Thyroid gland (tissue), 4 donors: ENCODE measurements around the gene BOLL. TPM values are rescaled to one million over a fixed set of nuclear protein-coding genes. Genes with fewer than 3 reads are reported as not detected.

Source experiments
- DNase-seq, 2 donors: peaks; one replicate each; pipeline ENCODE4 v3.0.0-alpha.2; 2019
- H3K27ac ChIP-seq, 3 donors: fragments of 200-600 bp; sonication (generic); 1 replicate in 2 of 3; 2 replicates in 1 of 3; pipeline ENCODE4 v1.5.1; 2016 to 2019; ENCODE audit warnings: mild to moderate bottlenecking in 1 of 3, moderate library complexity in 1 of 3
- H3K27me3 ChIP-seq: fragments of 200-600 bp; sonication (generic); one replicate; pipeline ENCODE4 v1.5.1; 2019
- H3K36me3 ChIP-seq, 2 donors: fragments of 200-600 bp; sonication (generic); one replicate each; pipeline ENCODE4 v1.5.1; 2016 to 2019
- H3K4me1 ChIP-seq, 2 donors: fragments of 200-600 bp; sonication (generic); one replicate each; pipeline ENCODE4 v1.5.1; 2017 to 2019
- H3K4me3 ChIP-seq, 3 donors: fragments of 200-600 bp; sonication (generic); replicated peaks in 1 of 3; 1 replicate in 2 of 3; 2 replicates in 1 of 3; pipeline ENCODE4 v1.5.1; 2016; ENCODE audit warnings: mild to moderate bottlenecking in 1 of 3
- H3K9me3 ChIP-seq: fragments of 200-600 bp; sonication (generic); one replicate; pipeline ENCODE4 v1.5.1; 2017
- POLR2A ChIP-seq, 2 donors: fragments of 450-650 bp; IDR thresholded peaks; one replicate each; pipeline ENCODE4 v1.6.1; 2017; ENCODE audit warnings: antibody characterized with exemption in 2 of 2, mild to moderate bottlenecking in 2 of 2, moderate library complexity in 1 of 2
- WGBS, 2 donors: methylation state at CpG; one replicate each; pipeline ENCODE4 v1.1.5; 2017; 5-methylcytosine and 5-hydroxymethylcytosine counted together
- intact Hi-C: fragments of 100-400 bp; cut with DNase I; formaldehyde crosslinking; loops from one replicate; pipeline ENCODE4 v1.15.1; 2023
- total RNA-seq, 4 donors: library from RNA; depleted of rRNA; stranded (reverse); fragments of >200 nt; gene quantifications; one replicate each; pipeline ENCODE4 v1.2.3, GENCODE V29; 2016
- TF ChIP-seq, protein P1 (sequence below), 6 experiments: fragments of 200-600 bp in 3 of 6; fragments of 450-650 bp in 3 of 6; sonication (generic) in 3 of 6; IDR thresholded peaks; one replicate each; pipeline ENCODE4 v1.5.1; 2016 to 2019; ENCODE audit warnings: antibody characterized with exemption in 6 of 6, mild to moderate bottlenecking in 2 of 6, inconsistent platforms in 1 of 6, moderate library complexity in 1 of 6

BOLL gene
- total RNA-seq, 4 donors from 2014 or later = 0.27 to 0.45 TPM; not detected in 2

DNA sequence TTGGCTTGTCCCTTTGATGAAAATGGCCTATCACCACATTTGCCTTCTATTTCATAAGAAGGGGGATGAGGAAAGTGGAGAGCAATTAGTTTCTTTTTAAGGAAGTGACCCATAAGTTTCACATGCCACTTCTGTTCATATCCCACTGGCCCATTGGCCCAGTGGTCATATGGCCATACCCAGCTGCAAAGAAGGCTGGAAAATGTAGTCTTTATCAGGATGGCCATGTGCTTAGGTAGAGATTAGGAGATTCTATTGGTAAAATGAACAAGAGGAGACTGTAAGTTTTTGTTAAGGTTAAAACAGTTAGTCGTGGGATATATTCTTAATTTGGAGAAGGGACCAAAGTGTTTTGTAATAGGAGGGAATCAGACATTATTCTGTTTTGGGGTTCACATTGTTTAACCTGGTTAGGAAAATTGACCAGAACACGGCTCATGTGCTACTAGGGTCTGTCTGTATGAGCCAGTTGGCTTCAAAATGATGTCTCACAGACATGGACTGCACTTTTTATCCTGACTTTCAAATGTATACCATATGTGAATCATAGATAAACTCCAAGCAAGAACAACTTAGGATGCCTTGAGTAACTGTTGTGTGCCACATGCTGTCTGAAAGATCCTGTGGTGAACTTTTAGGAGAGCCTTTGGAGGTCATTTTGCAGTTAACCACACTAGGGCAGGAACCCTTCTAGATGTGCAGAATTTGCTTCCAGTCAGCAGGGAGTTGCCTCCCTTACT, 36.6 kb upstream of the BOLL start:
- intact Hi-C loops = no loop called here
- H3K4me3 ChIP-seq = no peak overlapping the region
- no peak overlapping the region for H3K27ac ChIP-seq
- H3K9me3 ChIP-seq = no peaks in the 10 kb centered on the region
- no peak for DNase-seq
- 89 to 93% methylated on average over 2 of the region's 2 CpGs for WGBS, 2 donors
- TF ChIP-seq, protein P1, sequence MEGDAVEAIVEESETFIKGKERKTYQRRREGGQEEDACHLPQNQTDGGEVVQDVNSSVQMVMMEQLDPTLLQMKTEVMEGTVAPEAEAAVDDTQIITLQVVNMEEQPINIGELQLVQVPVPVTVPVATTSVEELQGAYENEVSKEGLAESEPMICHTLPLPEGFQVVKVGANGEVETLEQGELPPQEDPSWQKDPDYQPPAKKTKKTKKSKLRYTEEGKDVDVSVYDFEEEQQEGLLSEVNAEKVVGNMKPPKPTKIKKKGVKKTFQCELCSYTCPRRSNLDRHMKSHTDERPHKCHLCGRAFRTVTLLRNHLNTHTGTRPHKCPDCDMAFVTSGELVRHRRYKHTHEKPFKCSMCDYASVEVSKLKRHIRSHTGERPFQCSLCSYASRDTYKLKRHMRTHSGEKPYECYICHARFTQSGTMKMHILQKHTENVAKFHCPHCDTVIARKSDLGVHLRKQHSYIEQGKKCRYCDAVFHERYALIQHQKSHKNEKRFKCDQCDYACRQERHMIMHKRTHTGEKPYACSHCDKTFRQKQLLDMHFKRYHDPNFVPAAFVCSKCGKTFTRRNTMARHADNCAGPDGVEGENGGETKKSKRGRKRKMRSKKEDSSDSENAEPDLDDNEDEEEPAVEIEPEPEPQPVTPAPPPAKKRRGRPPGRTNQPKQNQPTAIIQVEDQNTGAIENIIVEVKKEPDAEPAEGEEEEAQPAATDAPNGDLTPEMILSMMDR (IDR thresholded peaks at IDR 0.05) = no peak
- TF ChIP-seq POLR2A (IDR thresholded peaks at IDR 0.05) = no peak
- H3K4me1 ChIP-seq = no peaks in the 10 kb centered on the region
- no peaks in the 10 kb centered on the region for H3K27me3 ChIP-seq
- no peaks in the 10 kb centered on the region for H3K36me3 ChIP-seq

DNA sequence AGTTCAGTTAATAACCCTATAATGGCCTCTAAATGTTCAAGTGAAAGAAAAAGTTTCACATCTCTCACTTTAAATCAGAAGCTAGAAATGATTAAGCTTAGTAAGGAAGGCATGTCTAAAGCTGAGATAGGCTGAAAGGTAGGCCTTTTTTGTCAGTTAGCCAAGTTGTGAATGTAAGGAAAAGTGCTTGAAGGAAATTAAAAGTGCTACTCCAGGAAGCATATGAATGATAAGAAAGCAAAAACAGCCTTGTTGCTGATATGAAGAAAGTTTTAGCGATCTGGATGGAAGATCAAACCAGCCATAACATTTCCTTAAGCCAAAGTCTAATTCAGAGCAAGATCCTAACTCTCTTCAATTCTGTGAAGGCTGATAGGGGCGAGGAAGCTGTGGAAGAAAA, 29.4 kb upstream of the BOLL start:
- H3K9me3 ChIP-seq = no peaks in the 10 kb centered on the region
- intact Hi-C loops = no loop called here
- no peaks in the 10 kb centered on the region for H3K36me3 ChIP-seq
- no peaks in the 10 kb centered on the region for H3K27me3 ChIP-seq
- no peak overlapping the region for H3K27ac ChIP-seq
- TF ChIP-seq POLR2A (IDR thresholded peaks at IDR 0.05) = no peak
- TF ChIP-seq, protein P1 (IDR thresholded peaks at IDR 0.05) = no peak
- WGBS, 2 donors = 76 to 77% methylated on average over 2 of the region's 2 CpGs
- H3K4me1 ChIP-seq = no peaks in the 10 kb centered on the region
- DNase-seq = no peak
- no peak overlapping the region for H3K4me3 ChIP-seq

DNA sequence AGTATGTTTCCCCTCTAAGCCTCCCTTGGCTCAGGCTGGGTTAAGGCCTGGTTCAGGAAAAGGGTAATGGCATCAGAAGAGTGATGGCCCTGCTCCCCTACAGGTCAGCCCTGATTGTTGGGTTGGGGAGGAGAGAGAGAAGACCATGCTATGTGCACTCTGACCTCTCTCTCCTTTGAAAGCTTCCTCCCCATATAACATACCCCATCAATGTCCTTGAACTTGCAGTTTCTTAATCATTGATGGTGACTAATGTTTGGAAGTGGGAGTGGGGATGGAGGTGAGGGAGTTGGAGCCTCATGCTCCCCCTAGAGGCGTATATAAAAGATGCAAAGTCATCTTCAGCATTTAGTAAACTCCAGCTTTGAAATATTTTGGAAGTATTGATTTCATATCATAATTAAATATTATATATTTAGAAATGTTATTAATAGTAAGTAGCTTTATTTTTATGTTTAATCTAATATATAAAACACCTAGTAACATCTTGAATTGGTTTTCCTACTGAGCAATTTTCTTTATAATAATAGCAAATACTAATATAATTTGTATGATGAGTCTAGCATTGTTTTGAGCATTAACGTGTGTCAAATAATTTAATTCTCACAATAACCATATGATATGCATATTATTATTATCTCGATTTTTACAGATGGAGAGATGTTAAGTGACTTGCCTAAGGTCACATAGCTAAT, 28.1 kb upstream of the BOLL start:
- no peak for DNase-seq
- Histone ChIP-seq H3K36me3 (no peaks in the 10 kb centered on the region), H3K9me3 (no peaks in the 10 kb centered on the region), H3K4me1 (no peaks in the 10 kb centered on the region), H3K27me3 (no peaks in the 10 kb centered on the region), H3K27ac (no peak overlapping the region), H3K4me3 (no peak overlapping the region)
- WGBS, 2 donors = 58 to 59% methylated on average over 3 of the region's 3 CpGs
- intact Hi-C loops = no loop called here
- TF ChIP-seq POLR2A (IDR thresholded peaks at IDR 0.05) = no peak
- TF ChIP-seq, protein P1 (IDR thresholded peaks at IDR 0.05) = peak; percentile 22 to 63 (median 38)

DNA sequence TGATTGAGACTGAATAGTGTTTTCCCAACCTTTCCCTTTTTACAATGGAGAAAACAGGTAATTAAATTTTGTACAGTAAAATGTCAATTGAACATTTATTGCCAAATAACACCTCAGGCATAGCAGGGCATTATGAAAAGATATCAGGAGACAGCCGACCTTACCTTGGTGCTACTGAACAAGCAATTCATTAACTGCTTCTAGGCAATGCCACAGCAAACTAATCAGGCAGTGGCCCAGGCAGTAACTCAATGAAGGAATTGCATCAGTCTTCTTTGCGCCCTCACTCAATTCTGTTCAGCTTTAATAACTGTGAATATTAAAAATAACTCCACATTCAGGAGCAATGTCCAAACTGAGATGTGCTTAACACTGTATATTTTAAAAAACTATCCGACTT, 25.4 kb upstream of the BOLL start:
- no peak for TF ChIP-seq POLR2A (IDR thresholded peaks at IDR 0.05)
- TF ChIP-seq, protein P1 (IDR thresholded peaks at IDR 0.05) = no peak
- WGBS, 2 donors = 78 to 79% methylated on average over 3 of the region's 3 CpGs
- no peaks in the 10 kb centered on the region for H3K27me3 ChIP-seq
- intact Hi-C loops = no loop called here
- DNase-seq = no peak
- H3K36me3 ChIP-seq = no peaks in the 10 kb centered on the region
- H3K4me1 ChIP-seq = no peaks in the 10 kb centered on the region
- H3K27ac ChIP-seq = no peak overlapping the region
- H3K4me3 ChIP-seq = no peak overlapping the region
- H3K9me3 ChIP-seq = no peaks in the 10 kb centered on the region

DNA sequence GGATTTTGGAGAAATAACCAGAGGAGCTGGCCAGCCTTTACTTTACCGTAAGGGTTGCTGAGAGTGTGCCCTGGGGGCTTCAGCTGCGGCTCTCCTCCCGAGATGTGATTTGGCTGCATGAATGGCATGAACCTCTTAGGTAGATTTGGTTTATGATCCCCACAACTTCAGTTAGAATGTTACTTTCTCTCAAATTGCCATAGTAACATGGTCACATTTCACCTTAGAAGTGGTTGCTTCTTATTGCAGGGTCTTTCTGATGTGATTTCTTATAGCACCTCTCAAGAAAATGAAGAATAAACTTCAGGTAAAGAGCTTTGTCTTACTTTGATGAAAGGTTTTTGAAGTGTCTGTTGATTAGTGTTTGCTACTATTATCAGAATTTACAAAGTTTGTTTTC, 24.9 kb upstream of the BOLL start:
- Histone ChIP-seq H3K36me3 (no peaks in the 10 kb centered on the region), H3K9me3 (no peaks in the 10 kb centered on the region), H3K4me3 (no peak overlapping the region), H3K27me3 (no peaks in the 10 kb centered on the region), H3K27ac (no peak overlapping the region), H3K4me1 (no peaks in the 10 kb centered on the region)
- no peak for DNase-seq
- 92 to 95% methylated on average over 3 of the region's 3 CpGs for WGBS, 2 donors
- intact Hi-C loops = no loop called here
- TF ChIP-seq, protein P1 (IDR thresholded peaks at IDR 0.05) = no peak
- TF ChIP-seq POLR2A (IDR thresholded peaks at IDR 0.05) = no peak
